ENCODE measurements around the gene TMEM229A.

The TMEM229A gene

GRCh38 chr7:124030964-124031363 lies 1.9 kb downstream of the TMEM229A start:
- TF ChIP-seq CTCF (IDR thresholded peaks at IDR 0.05): no peak

DNA sequence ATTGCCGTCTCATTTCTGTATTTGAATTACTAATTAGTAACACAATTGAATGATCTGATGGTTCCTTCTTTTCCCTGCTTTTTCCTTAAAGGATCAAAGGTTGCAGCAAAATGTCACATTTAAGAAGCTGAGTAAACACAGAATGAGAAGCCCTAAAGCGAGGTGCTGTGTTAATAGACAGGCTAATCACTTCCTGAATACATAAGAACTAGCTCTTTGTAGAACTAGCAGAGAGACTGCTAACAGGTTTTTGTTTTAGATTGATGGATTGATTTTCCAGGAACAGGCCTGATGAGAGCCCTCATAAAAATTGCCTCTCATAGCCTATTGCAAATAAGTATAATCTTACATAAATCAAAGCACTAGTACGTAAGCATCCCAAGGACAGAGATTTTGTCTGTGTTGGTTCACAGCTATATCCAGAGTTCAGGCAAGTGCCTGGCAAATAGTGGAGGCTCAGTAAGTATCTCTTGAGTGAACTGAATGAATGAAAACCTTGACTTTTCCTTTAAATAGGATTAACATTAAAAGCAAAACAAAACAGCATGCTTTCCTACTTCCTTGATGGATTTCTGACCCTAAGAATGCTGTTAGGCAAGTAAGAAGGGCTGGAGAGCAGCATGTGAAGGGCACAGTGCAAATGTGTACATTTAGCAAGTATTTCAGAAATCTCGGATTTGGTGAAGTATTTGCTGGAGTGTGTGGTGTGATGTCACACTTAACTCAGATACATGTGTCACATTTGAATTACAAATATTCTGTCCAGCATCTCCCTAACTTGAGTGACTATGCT lies 3.3 kb downstream of the TMEM229A start:
- TF ChIP-seq CTCF (IDR thresholded peaks at IDR 0.05): no peak

DNA sequence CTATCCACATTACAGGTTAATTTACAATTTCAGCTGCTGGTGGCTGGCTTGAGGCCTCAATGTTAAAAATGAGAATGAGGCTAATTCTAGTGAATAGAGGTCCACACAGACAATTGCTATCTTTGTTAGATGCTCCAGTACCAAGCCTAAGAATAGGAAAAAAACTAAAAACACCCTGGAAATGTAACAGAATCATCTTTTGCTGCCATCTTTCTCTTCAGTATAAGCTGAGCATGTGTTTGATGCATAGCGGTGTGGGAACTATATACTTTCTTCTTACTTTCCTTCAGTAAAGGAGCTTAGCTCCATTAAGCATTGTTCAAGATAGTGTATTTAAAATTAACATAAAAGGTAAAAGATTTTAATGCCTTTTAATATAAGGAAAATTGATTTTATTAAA lies 5.6 kb downstream of the TMEM229A start:
- TF ChIP-seq CTCF (IDR thresholded peaks at IDR 0.05): no peak

- no peak for TF ChIP-seq CTCF (IDR thresholded peaks at IDR 0.05)
Measured at GRCh38 chr7:124022551-124022950, 10.3 kb downstream of the TMEM229A start.

DNA sequence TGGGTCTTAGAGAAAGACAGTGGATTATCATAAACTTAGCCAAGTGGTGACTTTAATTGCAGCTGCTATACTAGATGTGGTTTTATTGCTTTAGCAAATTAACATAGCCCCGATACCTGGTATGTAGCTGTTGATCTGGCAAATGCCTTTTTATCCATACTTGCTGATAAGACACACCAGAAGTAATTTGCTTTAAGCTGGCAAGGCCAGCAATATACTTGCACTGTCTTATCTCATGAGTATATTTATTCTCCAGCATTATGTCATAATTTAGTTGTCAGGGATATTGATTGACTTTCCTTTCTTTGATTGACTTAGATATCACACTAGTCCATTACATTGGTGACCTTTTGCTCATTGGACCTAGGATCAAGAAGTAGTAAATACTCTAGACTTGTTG lies 12.8 kb downstream of the TMEM229A start:
- no peak for TF ChIP-seq CTCF (IDR thresholded peaks at IDR 0.05)

DNA sequence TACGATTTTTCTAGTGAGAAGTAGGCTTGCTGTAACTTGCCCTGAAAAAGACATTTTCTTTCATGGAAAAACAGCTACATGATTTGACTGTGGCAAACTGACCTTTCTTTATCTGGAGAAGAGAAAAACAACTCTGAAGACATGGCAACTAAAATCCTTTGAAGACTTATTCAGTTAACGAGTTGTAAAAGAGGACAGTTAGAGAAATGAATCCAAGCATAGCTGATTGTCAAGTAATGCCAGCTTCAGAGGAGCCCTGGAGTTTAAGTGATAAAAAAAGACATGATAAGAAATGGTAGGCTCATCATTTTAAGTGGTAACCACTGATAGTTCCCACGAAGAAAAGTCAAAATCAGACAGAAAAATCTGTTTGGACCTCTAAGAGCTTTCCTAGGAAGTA lies 19.6 kb downstream of the TMEM229A start:
- no peak for TF ChIP-seq CTCF (IDR thresholded peaks at IDR 0.05)

GRCh38 chr7:124012864-124013263 lies 20.0 kb downstream of the TMEM229A start:
- no peak for TF ChIP-seq CTCF (IDR thresholded peaks at IDR 0.05)

- no peak for TF ChIP-seq CTCF (IDR thresholded peaks at IDR 0.05)
Measured at GRCh38 chr7:124009321-124009720, 23.5 kb downstream of the TMEM229A start.

Data from LNCAP (cell line).